HepG2 (cell line): ENCODE results near the gene ETS1. TPM values are rescaled to one million over a fixed set of nuclear protein-coding genes. Genes with fewer than 3 reads are reported as not detected.

ENCODE experiments used
- ATAC-seq: fragments of 200-7000 bp; cut with Tn5 transposase; 3 replicates; pipeline ENCODE4 v1.9.1; 2020; ENCODE audit warnings: mild to moderate bottlenecking, moderate library complexity
- BruUV-seq: library from RNA; stranded (reverse); fragments of 400-500 nt; replicated peaks from 2 replicates; lab custom pipeline; 2021; lab: Mats Ljungman, UMichigan
- CTCF ChIA-PET: fragments of 300-600 bp; formaldehyde crosslinking; extraction: SDS; loops from one replicate; lab custom pipeline; 2021; ENCODE audit warnings: low total read pairs, inconsistent platforms, low intra/inter-chr PET ratio; lab: Yijun Ruan, JAX
- POLR2A ChIA-PET: fragments of 350-600 bp; sonication (Branson Sonifier 250); formaldehyde crosslinking; loops from one replicate; lab custom pipeline; 2020; ENCODE audit warnings: antibody characterized with exemption, inconsistent platforms; lab: Yijun Ruan, JAX
- DNase-seq: peaks from one replicate; pipeline ENCODE4 v3.0.0-alpha.2; 2015; ENCODE audit warnings: low spot score
- FAIRE-seq: peaks from 3 replicates; lab custom pipeline; 2011; peaks lifted over from hg19 to GRCh38; lab: Jason Lieb, UNC
- H2AFZ ChIP-seq: one replicate; pipeline ENCODE4 v1.6.1; 2011; ENCODE audit warnings: low read length, inconsistent platforms
- H3K27ac ChIP-seq: fragments of 300-600 bp; 3 replicates; pipeline ENCODE4 v1.8.0; 2011; ENCODE audit warnings: mixed run types, mild to moderate bottlenecking, mixed read lengths, low read length, inconsistent platforms; ENCODE audit not compliant: insufficient read depth; ENCODE audit errors: extremely low read length
- H3K27me3 ChIP-seq, 2 experiments: fragments of 200-600 bp in 1 of 2; 2 replicates in 1 of 2; 3 replicates in 1 of 2; pipeline versions ENCODE4 v1.6.0 to v1.8.0; 2011; ENCODE audit warnings: low read length in 2 of 2, mild to moderate bottlenecking in 2 of 2, moderate library complexity in 2 of 2, inconsistent platforms in 1 of 2; ENCODE audit not compliant: insufficient read depth in 2 of 2, control insufficient read depth in 1 of 2
- H3K36me3 ChIP-seq, 2 experiments: fragments of 200-600 bp in 1 of 2; replicated peaks in 1 of 2; 2 replicates in 1 of 2; 3 replicates in 1 of 2; pipeline versions ENCODE4 v1.5.1 to v1.8.0; 2011; ENCODE audit warnings: low read length in 2 of 2, inconsistent platforms in 1 of 2; ENCODE audit not compliant: insufficient read depth in 2 of 2, control insufficient read depth in 1 of 2
- H3K4me1 ChIP-seq: 2 replicates; pipeline ENCODE4 v1.5.1; 2012; ENCODE audit warnings: low read length, inconsistent platforms; ENCODE audit not compliant: insufficient read depth
- H3K4me2 ChIP-seq: 2 replicates; pipeline ENCODE4 v1.6.0; 2011; ENCODE audit warnings: low read depth, low read length, inconsistent platforms
- H3K4me3 ChIP-seq, 3 experiments: fragments of 200-600 bp in 1 of 3; sonication (generic), shearing (Covaris generic) in 1 of 3; replicated peaks in 1 of 3; 2 replicates each; pipeline ENCODE4 v1.5.1; 2011 to 2016; ENCODE audit warnings: low read length in 3 of 3, inconsistent platforms in 2 of 3, low read depth in 2 of 3, mild to moderate bottlenecking in 2 of 3, control low read depth in 1 of 3, mixed read lengths in 1 of 3; ENCODE audit not compliant: insufficient read depth in 1 of 3
- H3K79me2 ChIP-seq: one replicate; pipeline ENCODE4 v1.6.1; 2011; ENCODE audit warnings: low read length, inconsistent platforms; ENCODE audit not compliant: insufficient read depth
- H3K9ac ChIP-seq: 2 replicates; pipeline ENCODE4 v1.6.0; 2011; ENCODE audit warnings: mild to moderate bottlenecking, low read depth, low read length, inconsistent platforms; ENCODE audit not compliant: insufficient read depth
- H3K9me3 ChIP-seq: 2 replicates; pipeline ENCODE4 v1.5.1; 2012; ENCODE audit warnings: mild to moderate bottlenecking, low read length
- H4K20me1 ChIP-seq: 2 replicates; pipeline ENCODE4 v1.6.0; 2011; ENCODE audit warnings: inconsistent platforms, mild to moderate bottlenecking, low read length, moderate library complexity; ENCODE audit not compliant: insufficient read depth
- AKAP8 ChIP-seq: sonication (generic); formaldehyde crosslinking; IDR thresholded peaks from 2 replicates; pipeline ENCODE4 v1.5.1; 2020; ENCODE audit warnings: mild to moderate bottlenecking, missing genetic modification reagents
- NFIC ChIP-seq: IDR thresholded peaks from 2 replicates; pipeline ENCODE4 v1.6.1; 2012; ENCODE audit warnings: mild to moderate bottlenecking, low read length, inconsistent platforms
- SKI ChIP-seq: fragments of 450-650 bp; IDR thresholded peaks from one replicate; pipeline ENCODE4 v1.6.1; 2018; ENCODE audit warnings: mild to moderate bottlenecking; ENCODE audit not compliant: partially characterized antibody
- SRSF1 ChIP-seq: fragments of 200-400 bp; formaldehyde crosslinking; optimal IDR thresholded peaks from 2 replicates; pipeline ENCODE3; 2017; ENCODE audit warnings: mild to moderate bottlenecking, low read depth, low read length, moderate library complexity
- YEATS4 ChIP-seq: sonication (generic); formaldehyde crosslinking; IDR thresholded peaks from 2 replicates; pipeline ENCODE4 v1.4.0; 2020; ENCODE audit warnings: missing genetic modification reagents, borderline replicate concordance
- whole genome bisulfite sequencing: methylation state at CpG from one replicate; pipeline ENCODE4 v1.1.6; 2017; ENCODE audit warnings: low lambda C conversion rate; 5-methylcytosine and 5-hydroxymethylcytosine counted together
- in situ Hi-C: cut with HindIII; loops from 2 replicates; pipeline ENCODE4 v1.10.0; 2017; ENCODE audit warnings: low pct_unique_long_range_greater_than_20kb; ENCODE audit not compliant: extremely low pct_ligation_motif_present
- intact Hi-C: fragments of 100-400 bp; cut with micrococcal nuclease; formaldehyde crosslinking; loops from one replicate; pipeline ENCODE4 v1.10.0; 2022; ENCODE audit not compliant: unreplicated experiment
- polyA plus RNA-seq, 8 experiments: library from polyadenylated mRNA; depleted of rRNA in 3 of 8; stranded (reverse) in 7 of 8; unstranded in 1 of 8; fragments of >200 nt; fragmentation: Illumina TruSeq in 4 of 8; extraction: Trizol in 4 of 8; gene quantifications; 2 replicates each; pipeline versions ENCODE4 v1.2.1 to v1.2.3, GENCODE V29; 2011 to 2016; ENCODE audit warnings: low read depth in 4 of 8, missing spikeins in 1 of 8, mixed read lengths in 1 of 8; ENCODE audit not compliant: insufficient read depth in 1 of 8
- total RNA-seq, 5 experiments: library from RNA; depleted of rRNA; stranded (reverse); fragments of >200 nt; fragmentation: Illumina TruSeq; extraction: Trizol; gene quantifications; 2 replicates each; pipeline ENCODE4 v1.2.3, GENCODE V29; 2016; ENCODE audit warnings: low read depth in 1 of 5
- TF ChIP-seq, protein P1 (sequence below), 2 experiments: sonication (generic) in 1 of 2; formaldehyde crosslinking in 1 of 2; IDR thresholded peaks; 2 replicates each; pipeline versions ENCODE4 v1.4.0 to v1.6.1; 2018 to 2020; ENCODE audit warnings: missing genetic modification reagents in 2 of 2, borderline replicate concordance in 1 of 2, low read depth in 1 of 2, mild to moderate bottlenecking in 1 of 2, missing biosample characterization in 1 of 2
- TF ChIP-seq, protein P2 (sequence below): IDR thresholded peaks from 2 replicates; pipeline ENCODE4 v1.6.1; 2012; ENCODE audit warnings: low read depth, low read length, improper control_type of control experiment
- TF ChIP-seq, protein P3 (sequence below): sonication (generic); formaldehyde crosslinking; IDR thresholded peaks from 2 replicates; pipeline ENCODE4 v1.9.0; 2021; ENCODE audit warnings: mild to moderate bottlenecking, missing genetic modification reagents
- TF ChIP-seq, protein P4 (sequence below): sonication (generic); formaldehyde crosslinking; IDR thresholded peaks from 2 replicates; pipeline ENCODE4 v1.5.0; 2020; ENCODE audit warnings: missing genetic modification reagents, mild to moderate bottlenecking, borderline replicate concordance

Gene ETS1
- total and polyA plus RNA-seq, 2 of the 13 experiments (the other 11 are each of a cell fraction or from before 2014, with no cell fraction given), result 0.18 to 0.34 TPM

DNA sequence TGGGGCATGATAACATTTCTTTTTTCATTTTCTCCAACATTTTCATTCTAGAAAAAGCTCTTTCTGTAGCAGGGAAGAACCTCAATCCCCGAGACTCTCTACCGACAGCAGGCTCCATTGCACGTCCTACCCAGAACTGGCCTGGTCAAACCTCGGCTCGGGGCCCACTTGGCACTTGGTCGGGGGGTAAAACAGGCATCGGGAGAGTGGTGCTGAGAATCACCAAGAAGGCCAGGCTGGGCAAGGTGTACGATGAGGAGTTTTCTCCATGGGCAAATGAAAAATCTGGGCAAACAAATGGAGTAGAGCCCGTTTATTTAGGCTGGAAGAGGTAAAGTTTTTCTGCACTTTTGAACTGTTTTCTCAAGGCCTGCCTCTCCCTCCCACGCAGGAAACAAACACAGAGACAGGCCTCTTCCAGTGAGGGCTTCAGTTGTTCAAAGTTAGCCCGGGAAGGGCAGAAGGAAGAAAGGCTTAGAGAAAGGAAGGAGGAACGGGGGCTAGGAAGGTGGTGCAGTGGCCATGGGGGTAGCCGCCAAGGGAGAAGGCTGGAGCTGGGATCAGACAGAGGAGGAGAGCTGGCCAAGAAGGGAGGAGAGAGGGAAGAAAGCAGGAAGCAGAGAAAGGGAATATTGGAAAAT is 87.6 kb downstream of the ETS1 start (continued):
- TF ChIP-seq, protein P1, sequence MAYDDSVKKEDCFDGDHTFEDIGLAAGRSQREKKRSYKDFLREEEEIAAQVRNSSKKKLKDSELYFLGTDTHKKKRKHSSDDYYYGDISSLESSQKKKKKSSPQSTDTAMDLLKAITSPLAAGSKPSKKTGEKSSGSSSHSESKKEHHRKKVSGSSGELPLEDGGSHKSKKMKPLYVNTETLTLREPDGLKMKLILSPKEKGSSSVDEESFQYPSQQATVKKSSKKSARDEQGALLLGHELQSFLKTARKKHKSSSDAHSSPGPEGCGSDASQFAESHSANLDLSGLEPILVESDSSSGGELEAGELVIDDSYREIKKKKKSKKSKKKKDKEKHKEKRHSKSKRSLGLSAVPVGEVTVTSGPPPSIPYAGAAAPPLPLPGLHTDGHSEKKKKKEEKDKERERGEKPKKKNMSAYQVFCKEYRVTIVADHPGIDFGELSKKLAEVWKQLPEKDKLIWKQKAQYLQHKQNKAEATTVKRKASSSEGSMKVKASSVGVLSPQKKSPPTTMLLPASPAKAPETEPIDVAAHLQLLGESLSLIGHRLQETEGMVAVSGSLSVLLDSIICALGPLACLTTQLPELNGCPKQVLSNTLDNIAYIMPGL (CRISPR knock-in tag; IDR thresholded peaks at IDR 0.05; ENCODE audit: borderline replicate concordance in 1 of 2, low read depth in 1 of 2), result no peak

DNA sequence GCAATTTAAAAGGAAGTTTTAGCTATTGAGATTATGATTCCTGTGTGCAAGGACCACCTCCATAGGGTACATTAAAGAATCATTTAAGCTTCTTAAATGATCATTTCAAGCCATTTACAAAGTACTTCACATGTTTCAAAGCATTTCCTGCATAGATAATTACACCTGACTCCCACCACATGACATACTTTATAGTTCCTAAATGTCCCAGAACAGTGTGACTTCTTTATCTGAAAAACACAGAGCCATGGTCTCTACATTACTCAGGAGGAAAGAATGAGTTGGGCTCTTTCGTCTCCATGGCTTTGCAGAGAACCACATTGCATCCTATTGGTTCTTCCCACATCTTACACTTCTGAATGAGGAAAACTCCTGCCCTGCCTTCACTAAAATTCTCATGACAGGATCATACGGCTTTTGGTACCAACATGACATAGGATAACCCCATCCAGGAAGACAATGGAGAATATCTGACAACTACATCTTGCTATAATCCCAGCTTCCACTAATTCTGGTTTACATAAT is 88.6 kb downstream of the ETS1 start:
- Histone ChIP-seq H3K36me3 (no peaks in the 10 kb centered on the region), H3K4me3 (no peak overlapping the region), H3K27me3 (peaks cover 2 to 3% of the 10 kb centered on the region in 2 experiments; a peak in 1 of 5 replicates), H3K4me1 (no peaks in the 10 kb centered on the region), H3K4me2 (no peak overlapping the region), H3K27ac (no peak overlapping the region), H4K20me1 (no peaks in the 10 kb centered on the region), H3K9ac (no peak overlapping the region), H2AFZ (no peak overlapping the region), H3K79me2 (no peaks in the 10 kb centered on the region), H3K9me3 (no peaks in the 10 kb centered on the region)
- no peak for FAIRE-seq
- 50% methylated on average over 2 of the region's 2 CpGs for WGBS
- CTCF ChIA-PET, result no interaction called here
- in situ Hi-C loops, result no loop called here
- no peak for ATAC-seq
- no TSS peak for BruUV-seq
- DNase-seq, result no peak
- intact Hi-C loops, result no loop called here
- POLR2A ChIA-PET, result no interaction called here
- TF ChIP-seq YEATS4 (CRISPR knock-in tag) (no peak), NFIC (no peak), SKI (no peak), AKAP8 (no peak), SRSF1 (no peak)
- TF ChIP-seq, protein P2, sequence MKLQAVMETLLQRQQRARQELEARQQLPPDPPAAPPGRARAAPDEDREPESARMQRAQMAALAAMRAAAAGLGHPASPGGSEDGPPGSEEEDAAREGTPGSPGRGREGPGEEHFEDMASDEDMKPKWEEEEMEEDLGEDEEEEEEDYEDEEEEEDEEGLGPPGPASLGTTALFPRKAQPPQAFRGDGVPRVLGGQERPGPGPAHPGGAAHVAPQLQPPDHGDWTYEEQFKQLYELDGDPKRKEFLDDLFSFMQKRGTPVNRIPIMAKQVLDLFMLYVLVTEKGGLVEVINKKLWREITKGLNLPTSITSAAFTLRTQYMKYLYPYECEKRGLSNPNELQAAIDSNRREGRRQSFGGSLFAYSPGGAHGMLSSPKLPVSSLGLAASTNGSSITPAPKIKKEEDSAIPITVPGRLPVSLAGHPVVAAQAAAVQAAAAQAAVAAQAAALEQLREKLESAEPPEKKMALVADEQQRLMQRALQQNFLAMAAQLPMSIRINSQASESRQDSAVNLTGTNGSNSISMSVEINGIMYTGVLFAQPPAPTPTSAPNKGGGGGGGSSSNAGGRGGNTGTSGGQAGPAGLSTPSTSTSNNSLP, result no peak
- TF ChIP-seq, protein P3, sequence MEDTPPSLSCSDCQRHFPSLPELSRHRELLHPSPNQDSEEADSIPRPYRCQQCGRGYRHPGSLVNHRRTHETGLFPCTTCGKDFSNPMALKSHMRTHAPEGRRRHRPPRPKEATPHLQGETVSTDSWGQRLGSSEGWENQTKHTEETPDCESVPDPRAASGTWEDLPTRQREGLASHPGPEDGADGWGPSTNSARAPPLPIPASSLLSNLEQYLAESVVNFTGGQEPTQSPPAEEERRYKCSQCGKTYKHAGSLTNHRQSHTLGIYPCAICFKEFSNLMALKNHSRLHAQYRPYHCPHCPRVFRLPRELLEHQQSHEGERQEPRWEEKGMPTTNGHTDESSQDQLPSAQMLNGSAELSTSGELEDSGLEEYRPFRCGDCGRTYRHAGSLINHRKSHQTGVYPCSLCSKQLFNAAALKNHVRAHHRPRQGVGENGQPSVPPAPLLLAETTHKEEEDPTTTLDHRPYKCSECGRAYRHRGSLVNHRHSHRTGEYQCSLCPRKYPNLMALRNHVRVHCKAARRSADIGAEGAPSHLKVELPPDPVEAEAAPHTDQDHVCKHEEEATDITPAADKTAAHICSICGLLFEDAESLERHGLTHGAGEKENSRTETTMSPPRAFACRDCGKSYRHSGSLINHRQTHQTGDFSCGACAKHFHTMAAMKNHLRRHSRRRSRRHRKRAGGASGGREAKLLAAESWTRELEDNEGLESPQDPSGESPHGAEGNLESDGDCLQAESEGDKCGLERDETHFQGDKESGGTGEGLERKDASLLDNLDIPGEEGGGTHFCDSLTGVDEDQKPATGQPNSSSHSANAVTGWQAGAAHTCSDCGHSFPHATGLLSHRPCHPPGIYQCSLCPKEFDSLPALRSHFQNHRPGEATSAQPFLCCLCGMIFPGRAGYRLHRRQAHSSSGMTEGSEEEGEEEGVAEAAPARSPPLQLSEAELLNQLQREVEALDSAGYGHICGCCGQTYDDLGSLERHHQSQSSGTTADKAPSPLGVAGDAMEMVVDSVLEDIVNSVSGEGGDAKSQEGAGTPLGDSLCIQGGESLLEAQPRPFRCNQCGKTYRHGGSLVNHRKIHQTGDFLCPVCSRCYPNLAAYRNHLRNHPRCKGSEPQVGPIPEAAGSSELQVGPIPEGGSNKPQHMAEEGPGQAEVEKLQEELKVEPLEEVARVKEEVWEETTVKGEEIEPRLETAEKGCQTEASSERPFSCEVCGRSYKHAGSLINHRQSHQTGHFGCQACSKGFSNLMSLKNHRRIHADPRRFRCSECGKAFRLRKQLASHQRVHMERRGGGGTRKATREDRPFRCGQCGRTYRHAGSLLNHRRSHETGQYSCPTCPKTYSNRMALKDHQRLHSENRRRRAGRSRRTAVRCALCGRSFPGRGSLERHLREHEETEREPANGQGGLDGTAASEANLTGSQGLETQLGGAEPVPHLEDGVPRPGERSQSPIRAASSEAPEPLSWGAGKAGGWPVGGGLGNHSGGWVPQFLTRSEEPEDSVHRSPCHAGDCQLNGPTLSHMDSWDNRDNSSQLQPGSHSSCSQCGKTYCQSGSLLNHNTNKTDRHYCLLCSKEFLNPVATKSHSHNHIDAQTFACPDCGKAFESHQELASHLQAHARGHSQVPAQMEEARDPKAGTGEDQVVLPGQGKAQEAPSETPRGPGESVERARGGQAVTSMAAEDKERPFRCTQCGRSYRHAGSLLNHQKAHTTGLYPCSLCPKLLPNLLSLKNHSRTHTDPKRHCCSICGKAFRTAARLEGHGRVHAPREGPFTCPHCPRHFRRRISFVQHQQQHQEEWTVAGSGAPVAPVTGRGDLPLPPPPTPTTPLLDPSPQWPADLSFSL, result no peak
- TF ChIP-seq, protein P4, sequence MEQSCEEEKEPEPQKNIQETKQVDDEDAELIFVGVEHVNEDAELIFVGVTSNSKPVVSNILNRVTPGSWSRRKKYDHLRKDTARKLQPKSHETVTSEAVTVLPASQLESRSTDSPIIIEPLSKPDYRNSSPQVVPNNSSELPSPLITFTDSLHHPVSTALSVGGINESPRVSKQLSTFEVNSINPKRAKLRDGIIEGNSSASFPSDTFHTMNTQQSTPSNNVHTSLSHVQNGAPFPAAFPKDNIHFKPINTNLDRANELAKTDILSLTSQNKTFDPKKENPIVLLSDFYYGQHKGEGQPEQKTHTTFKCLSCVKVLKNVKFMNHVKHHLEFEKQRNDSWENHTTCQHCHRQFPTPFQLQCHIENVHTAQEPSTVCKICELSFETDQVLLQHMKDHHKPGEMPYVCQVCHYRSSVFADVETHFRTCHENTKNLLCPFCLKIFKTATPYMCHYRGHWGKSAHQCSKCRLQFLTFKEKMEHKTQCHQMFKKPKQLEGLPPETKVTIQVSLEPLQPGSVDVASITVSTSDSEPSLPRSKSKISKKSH (CRISPR knock-in tag), result no peak
